ENCODE measurements around the gene MAGI2. TPM values are rescaled to one million over a fixed set of nuclear protein-coding genes. Genes with fewer than 3 reads are reported as not detected.

The MAGI2 gene
- total and polyA plus RNA-seq, 2 donors from 2014 or later = 4.4 to 9.0 TPM

GRCh38 chr7:78492146-78492545 is 961.3 kb downstream of the MAGI2 start:
- DNase-seq = no peak

DNA sequence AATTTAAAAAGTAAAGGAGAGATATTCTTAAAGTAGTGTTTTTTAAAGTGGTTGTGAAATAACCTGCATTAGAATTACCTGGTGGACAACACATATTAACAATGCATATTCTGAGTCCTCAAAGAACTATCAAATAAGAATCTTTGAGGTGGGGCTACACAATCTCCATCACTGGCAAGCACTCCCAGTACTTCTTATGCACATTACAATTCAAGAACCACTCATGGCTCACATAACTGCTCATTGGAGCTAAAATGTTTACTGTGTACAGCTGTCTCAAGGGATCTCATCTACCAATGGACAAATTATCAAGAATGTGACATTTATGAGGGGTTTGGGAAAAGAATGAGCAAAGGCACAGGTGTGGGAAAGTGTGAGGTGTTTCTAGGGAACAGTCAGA is 962.9 kb downstream of the MAGI2 start:
- DNase-seq = no peak
- FAIRE-seq = no peak

More at GRCh38 chr7:78492146-78492545, 961.3 kb downstream of the MAGI2 start:
- Histone ChIP-seq H3K36me3 (ENCODE audit: control insufficient read depth in 2 of 3, insufficient read depth in 3 of 3, low read length in 3 of 3) (no peaks in the 10 kb centered on the region), H3K27ac (ENCODE audit: low read depth in 2 of 2, low read length in 2 of 2) (no peak overlapping the region), H3K4me1 (ENCODE audit: control insufficient read depth in 2 of 3, insufficient read depth in 2 of 3, low read depth in 1 of 3, low read length in 3 of 3) (peaks cover 0 to 4% (median 3%) of the 10 kb centered on the region in 3 donors), H3K27me3 (ENCODE audit: control insufficient read depth, insufficient read depth, low read length) (no peaks in the 10 kb centered on the region), H3K9me3 (ENCODE audit: control insufficient read depth in 2 of 3, insufficient read depth in 1 of 3, low read length in 3 of 3) (no peaks in the 10 kb centered on the region), H3K9ac (ENCODE audit: low read length in 3 of 3) (no peak overlapping the region), H3K4me3 (ENCODE audit: low read length in 3 of 3) (no peak overlapping the region)
- no peak for FAIRE-seq
- intact Hi-C loops (cut with DNase I) = no loop called here
- TF ChIP-seq, protein P1, sequence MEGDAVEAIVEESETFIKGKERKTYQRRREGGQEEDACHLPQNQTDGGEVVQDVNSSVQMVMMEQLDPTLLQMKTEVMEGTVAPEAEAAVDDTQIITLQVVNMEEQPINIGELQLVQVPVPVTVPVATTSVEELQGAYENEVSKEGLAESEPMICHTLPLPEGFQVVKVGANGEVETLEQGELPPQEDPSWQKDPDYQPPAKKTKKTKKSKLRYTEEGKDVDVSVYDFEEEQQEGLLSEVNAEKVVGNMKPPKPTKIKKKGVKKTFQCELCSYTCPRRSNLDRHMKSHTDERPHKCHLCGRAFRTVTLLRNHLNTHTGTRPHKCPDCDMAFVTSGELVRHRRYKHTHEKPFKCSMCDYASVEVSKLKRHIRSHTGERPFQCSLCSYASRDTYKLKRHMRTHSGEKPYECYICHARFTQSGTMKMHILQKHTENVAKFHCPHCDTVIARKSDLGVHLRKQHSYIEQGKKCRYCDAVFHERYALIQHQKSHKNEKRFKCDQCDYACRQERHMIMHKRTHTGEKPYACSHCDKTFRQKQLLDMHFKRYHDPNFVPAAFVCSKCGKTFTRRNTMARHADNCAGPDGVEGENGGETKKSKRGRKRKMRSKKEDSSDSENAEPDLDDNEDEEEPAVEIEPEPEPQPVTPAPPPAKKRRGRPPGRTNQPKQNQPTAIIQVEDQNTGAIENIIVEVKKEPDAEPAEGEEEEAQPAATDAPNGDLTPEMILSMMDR (IDR thresholded peaks at IDR 0.05; ENCODE audit: borderline replicate concordance, extremely low read depth, insufficient read depth) = no peak

GRCh38 chr7:78489476-78490240 is 963.8 kb downstream of the MAGI2 start:
- Histone ChIP-seq H3K36me3 (ENCODE audit: control insufficient read depth in 2 of 3, insufficient read depth in 3 of 3, low read length in 3 of 3) (no peaks in the 10 kb centered on the region), H3K27ac (ENCODE audit: low read depth in 2 of 2, low read length in 2 of 2) (no peak overlapping the region), H3K9ac (ENCODE audit: low read length in 3 of 3) (no peak overlapping the region), H3K4me3 (ENCODE audit: low read length in 3 of 3) (peak overlapping the region in 1 of 3 donors; percentile 14), H3K27me3 (ENCODE audit: control insufficient read depth, insufficient read depth, low read length) (no peaks in the 10 kb centered on the region), H3K9me3 (ENCODE audit: control insufficient read depth in 2 of 3, insufficient read depth in 1 of 3, low read length in 3 of 3) (no peaks in the 10 kb centered on the region), H3K4me1 (ENCODE audit: control insufficient read depth in 2 of 3, insufficient read depth in 2 of 3, low read depth in 1 of 3, low read length in 3 of 3) (peaks cover 0 to 4% (median 3%) of the 10 kb centered on the region in 3 donors)
- intact Hi-C loops (cut with DNase I) = no loop called here
- TF ChIP-seq, protein P1 (IDR thresholded peaks at IDR 0.05; ENCODE audit: borderline replicate concordance, extremely low read depth, insufficient read depth) = no peak
- no peak for FAIRE-seq
- peak in 1 of 5 donors; percentile 4 for DNase-seq

More for the DNA sequence above, 962.9 kb downstream of the MAGI2 start:
- H3K27me3 ChIP-seq (ENCODE audit: control insufficient read depth, insufficient read depth, low read length) = no peaks in the 10 kb centered on the region
- no peak overlapping the region for H3K4me3 ChIP-seq (ENCODE audit: low read length in 3 of 3)
- intact Hi-C loops (cut with DNase I) = no loop called here
- TF ChIP-seq, protein P1 (IDR thresholded peaks at IDR 0.05; ENCODE audit: borderline replicate concordance, extremely low read depth, insufficient read depth) = no peak
- H3K4me1 ChIP-seq (ENCODE audit: control insufficient read depth in 2 of 3, insufficient read depth in 2 of 3, low read depth in 1 of 3, low read length in 3 of 3) = peaks cover 0 to 4% (median 3%) of the 10 kb centered on the region in 3 donors
- H3K9ac ChIP-seq (ENCODE audit: low read length in 3 of 3) = no peak overlapping the region
- no peaks in the 10 kb centered on the region for H3K9me3 ChIP-seq (ENCODE audit: control insufficient read depth in 2 of 3, insufficient read depth in 1 of 3, low read length in 3 of 3)
- no peak overlapping the region for H3K27ac ChIP-seq (ENCODE audit: low read depth in 2 of 2, low read length in 2 of 2)
- no peaks in the 10 kb centered on the region for H3K36me3 ChIP-seq (ENCODE audit: control insufficient read depth in 2 of 3, insufficient read depth in 3 of 3, low read length in 3 of 3)
